Upper lobe of left lung (tissue), 6 donors: Measurements from ENCODE around the gene PATJ. TPM values are rescaled to one million over a fixed set of nuclear protein-coding genes. Genes with fewer than 3 reads are reported as not detected.

Experiments used
- ATAC-seq, 2 donors: fragments of 200-7000 bp; cut with Tn5 transposase; one replicate each; pipeline ENCODE4 v1.9.1; 2022; ENCODE audit warnings: mild to moderate bottlenecking in 2 of 2, moderate library complexity in 2 of 2; ENCODE audit not compliant: low FRiP score in 2 of 2
- DNase-seq, 2 donors: peaks; one replicate each; pipeline ENCODE4 v3.0.0-alpha.2; 2019 to 2020
- H3K27ac ChIP-seq, 4 donors: fragments of 200-600 bp; sonication (generic); one replicate each; pipeline ENCODE4 v1.5.1; 2016 to 2019
- H3K27me3 ChIP-seq, 4 donors: fragments of 200-600 bp; sonication (generic); one replicate each; pipeline ENCODE4 v1.5.1; 2017 to 2019
- H3K36me3 ChIP-seq, 4 donors: fragments of 200-600 bp; sonication (generic); one replicate each; pipeline ENCODE4 v1.5.1; 2016 to 2019
- H3K4me1 ChIP-seq, 4 donors: fragments of 200-600 bp; sonication (generic); one replicate each; pipeline ENCODE4 v1.5.1; 2018 to 2019
- H3K4me3 ChIP-seq, 4 donors: fragments of 200-600 bp; sonication (generic); one replicate each; pipeline ENCODE4 v1.5.1; 2017 to 2019; ENCODE audit warnings: mild to moderate bottlenecking in 2 of 4, moderate library complexity in 1 of 4
- H3K9me3 ChIP-seq, 4 donors: fragments of 200-600 bp; sonication (generic); one replicate each; pipeline ENCODE4 v1.5.1; 2018 to 2019
- CTCF ChIP-seq, 6 experiments: fragments of 450-650 bp in 4 of 6; fragments of 200-600 bp in 2 of 6; sonication (generic) in 2 of 6; IDR thresholded peaks; one replicate each; pipeline ENCODE4 v1.5.1; 2016 to 2019; ENCODE audit warnings: antibody characterized with exemption in 6 of 6
- EP300 ChIP-seq, 4 donors: sonication (generic); formaldehyde crosslinking; IDR thresholded peaks; one replicate each; pipeline ENCODE4 v1.5.1; 2017; ENCODE audit warnings: antibody characterized with exemption in 4 of 4, control low read depth in 2 of 4
- POLR2A ChIP-seq, 4 donors: fragments of 450-650 bp; IDR thresholded peaks; one replicate each; pipeline ENCODE4 v1.5.1; 2016 to 2017; ENCODE audit warnings: antibody characterized with exemption in 4 of 4, mild to moderate bottlenecking in 2 of 4
- POLR2AphosphoS5 ChIP-seq, 2 donors: sonication (generic); formaldehyde crosslinking; IDR thresholded peaks; one replicate each; pipeline ENCODE4 v1.5.1; 2017; ENCODE audit warnings: antibody characterized with exemption in 2 of 2
- WGBS, 2 donors: methylation state at CpG; one replicate each; pipeline ENCODE4 v1.1.5; 2017 to 2018; 5-methylcytosine and 5-hydroxymethylcytosine counted together
- total RNA-seq, 6 donors: library from RNA; depleted of rRNA in 4 of 6; stranded (reverse); fragments of >200 nt in 4 of 6; gene quantifications; one replicate each; pipeline versions ENCODE4 v1.1.0 to v1.2.1, GENCODE V29; 2016 to 2021
- donor health status: DM: no; HTN: no; CAD: no; lungs with moderate emphysema.
- donor health status: DM: no; HTN: yes; CAD: no; lungs with severe emphysema.

Gene PATJ
- total RNA-seq, 6 donors from 2014 or later = 37.1 to 217 (median 70.5) TPM

GRCh38 chr1:61808321-61808720, 66.0 kb downstream of the PATJ start:
- H3K27me3 ChIP-seq = no peaks in the 10 kb centered on the region
- 90 to 94% methylated on average over 4 of the region's 4 CpGs for WGBS, 2 donors
- H3K9me3 ChIP-seq = no peaks in the 10 kb centered on the region
- no peak overlapping the region for H3K27ac ChIP-seq
- DNase-seq (no peak), ATAC-seq (no peak)
- peaks cover 0 to 6% (median 4%) of the 10 kb centered on the region in 4 donors for H3K36me3 ChIP-seq
- TF ChIP-seq EP300 (IDR thresholded peaks at IDR 0.05) = no peak
- no peak for TF ChIP-seq POLR2A (IDR thresholded peaks at IDR 0.05)
- TF ChIP-seq POLR2AphosphoS5 (IDR thresholded peaks at IDR 0.05) = no peak
- no peak for TF ChIP-seq CTCF (IDR thresholded peaks at IDR 0.05)
- H3K4me3 ChIP-seq = no peak overlapping the region
- H3K4me1 ChIP-seq = no peaks in the 10 kb centered on the region

GRCh38 chr1:61808968-61809367, 66.7 kb downstream of the PATJ start:
- 56 to 66% methylated on average over 4 of the region's 4 CpGs for WGBS, 2 donors
- Histone ChIP-seq H3K27me3 (no peaks in the 10 kb centered on the region), H3K27ac (no peak overlapping the region), H3K36me3 (peaks cover 0 to 6% (median 4%) of the 10 kb centered on the region in 4 donors), H3K4me1 (no peaks in the 10 kb centered on the region), H3K9me3 (no peaks in the 10 kb centered on the region), H3K4me3 (no peak overlapping the region)
- ATAC-seq = no peak
- DNase-seq = no peak
- TF ChIP-seq POLR2A (IDR thresholded peaks at IDR 0.05) (no peak), POLR2AphosphoS5 (IDR thresholded peaks at IDR 0.05) (no peak), CTCF (IDR thresholded peaks at IDR 0.05) (no peak), EP300 (IDR thresholded peaks at IDR 0.05) (no peak)

- ATAC-seq (no peak), DNase-seq (no peak)
- Histone ChIP-seq H3K4me3 (no peak overlapping the region), H3K27me3 (no peaks in the 10 kb centered on the region), H3K4me1 (no peaks in the 10 kb centered on the region), H3K27ac (no peak overlapping the region), H3K9me3 (no peaks in the 10 kb centered on the region), H3K36me3 (no peaks in the 10 kb centered on the region)
- 46 to 71% methylated on average over 1 of the region's 1 CpG for WGBS, 2 donors
- TF ChIP-seq POLR2A (IDR thresholded peaks at IDR 0.05) (no peak), CTCF (IDR thresholded peaks at IDR 0.05) (no peak), POLR2AphosphoS5 (IDR thresholded peaks at IDR 0.05) (no peak), EP300 (IDR thresholded peaks at IDR 0.05) (no peak)
Measured at GRCh38 chr1:61812916-61813315, 70.6 kb downstream of the PATJ start.

- no peaks in the 10 kb centered on the region for H3K27me3 ChIP-seq
- H3K27ac ChIP-seq = no peak overlapping the region
- H3K4me3 ChIP-seq = no peak overlapping the region
- no peak for TF ChIP-seq POLR2A (IDR thresholded peaks at IDR 0.05)
- no peak for TF ChIP-seq EP300 (IDR thresholded peaks at IDR 0.05)
- TF ChIP-seq POLR2AphosphoS5 (IDR thresholded peaks at IDR 0.05) = no peak
- TF ChIP-seq CTCF (IDR thresholded peaks at IDR 0.05) = no peak
- WGBS, 2 donors = 92 to 93% methylated on average over 3 of the region's 3 CpGs
- H3K9me3 ChIP-seq = no peaks in the 10 kb centered on the region
- DNase-seq (no peak), ATAC-seq (no peak)
- H3K4me1 ChIP-seq = no peaks in the 10 kb centered on the region
- H3K36me3 ChIP-seq = no peaks in the 10 kb centered on the region
Measured at GRCh38 chr1:61816191-61816590, 73.9 kb downstream of the PATJ start.

GRCh38 chr1:61818992-61819391, 76.7 kb downstream of the PATJ start:
- Histone ChIP-seq H3K4me1 (no peaks in the 10 kb centered on the region), H3K36me3 (peaks cover 3 to 9% (median 7%) of the 10 kb centered on the region in 4 donors)
- WGBS, 2 donors = 76 to 89% methylated on average over 1 of the region's 1 CpG

More at GRCh38 chr1:61818992-61819391, 76.7 kb downstream of the PATJ start:
- ATAC-seq (no peak), DNase-seq (no peak)
- H3K9me3 ChIP-seq = no peaks in the 10 kb centered on the region
- TF ChIP-seq POLR2A (IDR thresholded peaks at IDR 0.05) (no peak), EP300 (IDR thresholded peaks at IDR 0.05) (no peak), POLR2AphosphoS5 (IDR thresholded peaks at IDR 0.05) (no peak), CTCF (IDR thresholded peaks at IDR 0.05) (no peak)
- H3K27ac ChIP-seq = no peak overlapping the region
- no peak overlapping the region for H3K4me3 ChIP-seq
- H3K27me3 ChIP-seq = no peaks in the 10 kb centered on the region
